HEK293 (cell line): ENCODE measurements around the gene RNU1-1.
"Not testable (repeated sequence)": the region's sequence is repeated elsewhere in the genome, so short reads cannot be mapped to it uniquely, and the experiment has no call there.

Source experiments
- CTCF ChIP-seq: fragments of 450-650 bp; formaldehyde crosslinking; IDR thresholded peaks from 2 replicates; pipeline ENCODE4 v1.5.1; 2016; ENCODE audit warnings: missing biosample characterization, missing genetic modification characterization
- GLI4 ChIP-seq: fragments of 450-650 bp; formaldehyde crosslinking; IDR thresholded peaks from 2 replicates; pipeline ENCODE4 v1.5.1; 2016; ENCODE audit warnings: missing biosample characterization, missing genetic modification characterization
- KLF10 ChIP-seq: fragments of 450-650 bp; IDR thresholded peaks from 2 replicates; pipeline ENCODE4 v1.5.1; 2018; ENCODE audit warnings: missing biosample characterization, mild to moderate bottlenecking, missing genetic modification characterization
- MEIS1 ChIP-seq: sonication (generic); formaldehyde crosslinking; IDR thresholded peaks from 2 replicates; pipeline ENCODE4 v1.8.1; 2022; ENCODE audit warnings: missing genetic modification reagents, mild to moderate bottlenecking, borderline replicate concordance
- REST ChIP-seq: fragments of 450-650 bp; formaldehyde crosslinking; IDR thresholded peaks from 2 replicates; pipeline ENCODE4 v1.5.1; 2016; ENCODE audit warnings: missing biosample characterization, missing genetic modification characterization
- ZBTB17 ChIP-seq: fragments of 450-650 bp; formaldehyde crosslinking; IDR thresholded peaks from 2 replicates; pipeline ENCODE4 v1.5.1; 2016; ENCODE audit warnings: missing biosample characterization, missing genetic modification characterization
- ZBTB8A ChIP-seq: fragments of 450-650 bp; formaldehyde crosslinking; IDR thresholded peaks from 2 replicates; pipeline ENCODE4 v1.5.1; 2016; ENCODE audit warnings: missing biosample characterization, missing genetic modification characterization
- ZEB2 ChIP-seq: fragments of 450-650 bp; formaldehyde crosslinking; IDR thresholded peaks from 2 replicates; pipeline ENCODE4 v1.5.1; 2016; ENCODE audit warnings: missing biosample characterization, missing genetic modification characterization
- ZFP37 ChIP-seq: fragments of 450-650 bp; formaldehyde crosslinking; IDR thresholded peaks from 2 replicates; pipeline ENCODE4 v1.5.1; 2016; ENCODE audit warnings: missing biosample characterization, missing genetic modification characterization
- ZNF121 ChIP-seq: fragments of 450-650 bp; formaldehyde crosslinking; IDR thresholded peaks from 2 replicates; pipeline ENCODE4 v1.5.1; 2016; ENCODE audit warnings: missing biosample characterization, missing genetic modification characterization
- ZNF175 ChIP-seq: fragments of 450-650 bp; formaldehyde crosslinking; IDR thresholded peaks from 2 replicates; pipeline ENCODE4 v1.5.1; 2016; ENCODE audit warnings: missing biosample characterization, missing genetic modification characterization
- ZNF221 ChIP-seq: fragments of 450-650 bp; formaldehyde crosslinking; IDR thresholded peaks from 2 replicates; pipeline ENCODE4 v1.5.1; 2017; ENCODE audit warnings: missing biosample characterization, missing genetic modification characterization, borderline replicate concordance
- ZNF274 ChIP-seq, 2 experiments: fragments of 200-500 bp in 1 of 2; fragments of 450-650 bp in 1 of 2; sonication (Bioruptor generic) in 1 of 2; formaldehyde crosslinking in 1 of 2; IDR thresholded peaks; 2 replicates each; pipeline versions ENCODE4 v1.5.1 to v1.6.1; 2014 to 2016; ENCODE audit warnings: borderline replicate concordance in 1 of 2, inconsistent platforms in 1 of 2, low read length in 1 of 2, missing biosample characterization in 1 of 2, missing genetic modification characterization in 1 of 2

- not testable (repeated sequence) for TF ChIP-seq CTCF (tag by site-specific recombination); ZNF175 (tag by site-specific recombination); ZEB2 (tag by site-specific recombination); ZNF274 (IDR thresholded peaks at IDR 0.05; ENCODE audit: low read length); ZNF274 (tag by site-specific recombination; IDR thresholded peaks at IDR 0.05; ENCODE audit: borderline replicate concordance); GLI4 (tag by site-specific recombination); ZFP37 (tag by site-specific recombination); ZBTB8A (tag by site-specific recombination); KLF10 (tag by site-specific recombination); REST (tag by site-specific recombination); ZNF221 (tag by site-specific recombination); MEIS1; ZBTB17; ZNF121 (tag by site-specific recombination)
These were observed 21.8 kb upstream of the RNU1-1 start for GRCh38 chr1:16535898-16536297.
